AG04450 (cell line): Measurements from ENCODE around the gene TIFAB. TPM values are rescaled to one million over a fixed set of nuclear protein-coding genes. Genes with fewer than 3 reads are reported as not detected.

ENCODE experiments used
- CTCF ChIA-PET: fragments of 300-600, 350-600 bp; formaldehyde crosslinking; extraction: SDS; loops from one replicate; lab custom pipeline; 2022; ENCODE audit warnings: antibody characterized with exemption, inconsistent platforms; lab: Charles Lee
- POLR2A ChIA-PET: fragments of 350-600 bp; formaldehyde crosslinking; extraction: SDS; loops from one replicate; lab custom pipeline; 2021; ENCODE audit warnings: antibody characterized with exemption, inconsistent platforms; lab: Yijun Ruan, JAX
- DNase-seq: peaks from one replicate; pipeline ENCODE4 v3.0.0-alpha.2; 2011; ENCODE audit warnings: low read depth, low spot score
- H3K27ac ChIP-seq: one replicate; pipeline ENCODE4 v1.5.1; 2012; ENCODE audit warnings: low read depth, low read length, control low read depth
- H3K27me3 ChIP-seq: one replicate; pipeline ENCODE4 v1.6.0; 2012; ENCODE audit warnings: low read length; ENCODE audit not compliant: control insufficient read depth, insufficient read depth
- H3K4me3 ChIP-seq: 2 replicates; pipeline ENCODE4 v1.5.1; 2011; ENCODE audit warnings: mild to moderate bottlenecking, low read depth, low read length, control low read depth
- H3K9me3 ChIP-seq: 2 replicates; pipeline ENCODE4 v1.5.1; 2012; ENCODE audit warnings: low read length; ENCODE audit not compliant: control insufficient read depth, insufficient read depth
- CTCF ChIP-seq: IDR thresholded peaks from 2 replicates; pipeline ENCODE4 v1.5.1; 2011; ENCODE audit warnings: low read depth, low read length, control low read depth, inconsistent platforms
- polyA plus RNA-seq: library from polyadenylated mRNA; depleted of rRNA; stranded (reverse); fragments of >200 nt; gene quantifications from 2 replicates; pipeline ENCODE4 v1.2.3, GENCODE V29; 2011

TIFAB gene
- polyA plus RNA-seq, 1 experiment, result not detected

GRCh38 chr5:135437422-135437795 is 14.7 kb downstream of the TIFAB start:
- no peaks in the 10 kb centered on the region for H3K27me3 ChIP-seq
- ChIA-PET POLR2A (interaction anchor here (1.2 kb wide), 1 partner anchor 11 kb away, joined by 5 read pairs; no protein-coding TSS in a partner anchor), CTCF (interaction anchor here (1.6 to 9.5 kb wide), 2 partner anchors 12 to 20 kb away, joined by 13 to 77 read pairs; no protein-coding TSS in a partner anchor)

GRCh38 chr5:135436951-135437418 is 15.2 kb downstream of the TIFAB start:
- no peaks in the 10 kb centered on the region for H3K9me3 ChIP-seq
- TF ChIP-seq CTCF, result no peak
- CTCF ChIA-PET, result interaction anchor here (9.5 kb wide), 1 partner anchor 12 kb away, joined by 77 read pairs; no protein-coding TSS in a partner anchor
- H3K27ac ChIP-seq, result no peak overlapping the region
- POLR2A ChIA-PET, result no interaction called here
- DNase-seq, result no peak
- H3K4me3 ChIP-seq, result no peak overlapping the region
- H3K27me3 ChIP-seq, result no peaks in the 10 kb centered on the region

More at GRCh38 chr5:135437422-135437795, 14.7 kb downstream of the TIFAB start:
- DNase-seq, result no peak
- Histone ChIP-seq H3K27ac (peak overlapping the region; percentile 82), H3K9me3 (no peaks in the 10 kb centered on the region), H3K4me3 (no peak overlapping the region)
- TF ChIP-seq CTCF, result no peak

- no peak for DNase-seq
Observed at GRCh38 chr5:135435467-135436330, 16.5 kb downstream of the TIFAB start.

GRCh38 chr5:135434591-135435466 is 17.3 kb downstream of the TIFAB start:
- ChIA-PET CTCF (interaction anchor here (0.6 to 9.5 kb wide), 4 partner anchors 10 to 1456 kb away, joined by 3 to 77 read pairs (median 4); no protein-coding TSS in a partner anchor), POLR2A (no interaction called here)
- Histone ChIP-seq H3K9me3 (no peaks in the 10 kb centered on the region), H3K27ac (no peak overlapping the region), H3K4me3 (no peak overlapping the region), H3K27me3 (no peaks in the 10 kb centered on the region)
- no peak for TF ChIP-seq CTCF
- DNase-seq, result no peak

More at GRCh38 chr5:135435467-135436330, 16.5 kb downstream of the TIFAB start:
- CTCF ChIA-PET, result interaction anchor here (9.5 kb wide), 1 partner anchor 11 kb away, joined by 77 read pairs; no protein-coding TSS in a partner anchor
- Histone ChIP-seq H3K27me3 (no peaks in the 10 kb centered on the region), H3K4me3 (no peak overlapping the region), H3K9me3 (no peaks in the 10 kb centered on the region), H3K27ac (no peak overlapping the region)
- POLR2A ChIA-PET, result no interaction called here
- no peak for TF ChIP-seq CTCF
